ENCODE measurements around the gene SPDYC. TPM values are rescaled to one million over a fixed set of nuclear protein-coding genes. Genes with fewer than 3 reads are reported as not detected.

SPDYC gene
- total and polyA plus RNA-seq, 9 of the 15 experiments (the other 6 are each of a cell fraction or from before 2014, with no cell fraction given), result 4.4 to 18.8 (median 9.2) TPM

- TF ChIP-seq ZBTB40 (IDR thresholded peaks at IDR 0.05) (0 out of 2 replicates have a peak, but pooled peaks have one; percentile 41), ZBTB40 (CRISPR knock-in tag; IDR thresholded peaks at IDR 0.05) (no peak), JUNB (CRISPR knock-in tag; conservative IDR thresholded peaks at IDR 0.05) (no peak), HOXB6 (CRISPR knock-in tag; IDR thresholded peaks at IDR 0.05; ENCODE audit: borderline replicate concordance) (no peak), SNRNP70 (optimal IDR thresholded peaks at IDR 0.05; ENCODE audit: low read depth, low read length) (no peak), CBFA2T3 (IDR thresholded peaks at IDR 0.05) (peak; percentile 66), POLR2G (IDR thresholded peaks at IDR 0.05; ENCODE audit: low read depth, low read length) (no peak), C11orf30 (IDR thresholded peaks at IDR 0.05; ENCODE audit: low read depth) (no peak), ZNF316 (IDR thresholded peaks at IDR 0.05) (no peak), TAF15 (IDR thresholded peaks at IDR 0.05; ENCODE audit: low read depth, low read length) (no peak), ZNF280B (CRISPR knock-in tag; IDR thresholded peaks at IDR 0.05) (no peak), RFX7 (CRISPR knock-in tag; IDR thresholded peaks at IDR 0.05) (no peak), U2AF2 (optimal IDR thresholded peaks at IDR 0.05; ENCODE audit: low read depth, low read length) (no peak), ZNF134 (CRISPR knock-in tag; conservative IDR thresholded peaks at IDR 0.05) (peak; percentile 68; the same call in 1 of the 2 replicates), ZNF395 (CRISPR knock-in tag; IDR thresholded peaks at IDR 0.05) (0 out of 2 replicates have a peak, but pooled peaks have one; percentile 55)
Measured at GRCh38 chr11:65181569-65182257, 11.7 kb downstream of the SPDYC start, which contains the start of gene CAPN1 (continued).
